Transverse colon (tissue), 4 donors: ENCODE data around the gene CGB5.
"Not testable (repeated sequence)": the region's sequence is repeated elsewhere in the genome, so short reads cannot be mapped to it uniquely, and the experiment has no call there.

Experiments used
- EP300 ChIP-seq: sonication (generic); formaldehyde crosslinking; IDR thresholded peaks from one replicate; pipeline ENCODE4 v1.6.1; 2017; ENCODE audit warnings: antibody characterized with exemption, low read depth
- POLR2A ChIP-seq: fragments of 450-650 bp; IDR thresholded peaks from one replicate; pipeline ENCODE4 v1.6.1; 2016; ENCODE audit warnings: antibody characterized with exemption, mild to moderate bottlenecking, moderate library complexity
- POLR2AphosphoS5 ChIP-seq, 3 donors: sonication (generic); formaldehyde crosslinking; IDR thresholded peaks; one replicate each; pipeline ENCODE4 v1.6.1; 2016; ENCODE audit warnings: antibody characterized with exemption in 3 of 3
- TF ChIP-seq, protein P1 (sequence below), 5 experiments: fragments of 200-600 bp in 3 of 5; fragments of 450-650 bp in 2 of 5; sonication (generic) in 3 of 5; IDR thresholded peaks; 1 replicate in 2 of 5; 2 replicates in 3 of 5; pipeline ENCODE4 v1.5.1; 2016 to 2017; ENCODE audit warnings: antibody characterized with exemption in 5 of 5, inconsistent platforms in 3 of 5, mild to moderate bottlenecking in 2 of 5, moderate library complexity in 1 of 5

DNA sequence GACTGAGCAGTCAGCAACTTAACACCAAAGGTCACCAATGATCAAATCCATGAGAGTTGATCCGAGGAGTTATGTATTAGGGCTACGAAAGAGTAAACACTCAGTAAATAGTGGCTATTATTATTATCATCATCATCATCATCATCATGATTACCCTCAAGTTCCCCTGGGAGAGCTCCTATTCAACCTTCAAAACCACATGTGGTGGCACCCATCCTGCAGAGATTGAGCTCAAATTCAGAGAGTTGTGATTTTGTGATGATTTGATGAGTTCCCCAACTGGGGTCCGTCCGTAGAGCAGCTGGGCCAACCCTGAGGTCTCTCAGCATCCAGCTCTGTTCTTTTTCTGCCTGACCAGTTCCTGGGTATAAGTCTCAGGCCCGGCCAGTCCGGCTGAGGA is 18.6 kb upstream of the CGB5 start:
- TF ChIP-seq EP300; POLR2A; POLR2AphosphoS5 (IDR thresholded peaks at IDR 0.05): not testable (repeated sequence)
- TF ChIP-seq, protein P1, sequence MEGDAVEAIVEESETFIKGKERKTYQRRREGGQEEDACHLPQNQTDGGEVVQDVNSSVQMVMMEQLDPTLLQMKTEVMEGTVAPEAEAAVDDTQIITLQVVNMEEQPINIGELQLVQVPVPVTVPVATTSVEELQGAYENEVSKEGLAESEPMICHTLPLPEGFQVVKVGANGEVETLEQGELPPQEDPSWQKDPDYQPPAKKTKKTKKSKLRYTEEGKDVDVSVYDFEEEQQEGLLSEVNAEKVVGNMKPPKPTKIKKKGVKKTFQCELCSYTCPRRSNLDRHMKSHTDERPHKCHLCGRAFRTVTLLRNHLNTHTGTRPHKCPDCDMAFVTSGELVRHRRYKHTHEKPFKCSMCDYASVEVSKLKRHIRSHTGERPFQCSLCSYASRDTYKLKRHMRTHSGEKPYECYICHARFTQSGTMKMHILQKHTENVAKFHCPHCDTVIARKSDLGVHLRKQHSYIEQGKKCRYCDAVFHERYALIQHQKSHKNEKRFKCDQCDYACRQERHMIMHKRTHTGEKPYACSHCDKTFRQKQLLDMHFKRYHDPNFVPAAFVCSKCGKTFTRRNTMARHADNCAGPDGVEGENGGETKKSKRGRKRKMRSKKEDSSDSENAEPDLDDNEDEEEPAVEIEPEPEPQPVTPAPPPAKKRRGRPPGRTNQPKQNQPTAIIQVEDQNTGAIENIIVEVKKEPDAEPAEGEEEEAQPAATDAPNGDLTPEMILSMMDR (IDR thresholded peaks at IDR 0.05) = not testable (repeated sequence)
